ENCODE measurements around the gene STAT5A. TPM values are rescaled to one million over a fixed set of nuclear protein-coding genes. Genes with fewer than 3 reads are reported as not detected.

STAT5A gene
- total RNA-seq = 20.2 and 26.6 TPM in 2 replicates

GRCh38 chr17:42287977-42288802 lies at the start of gene STAT5A:
Gene STAT5A (plus strand): TSS chr17:42288498. CDS start chr17:42289412, 914 bp downstream.

GRCh38 chr17:42276359-42276608 lies 12.0 kb upstream of the STAT5A start, which contains the start of gene STAT5B:
Gene STAT5B (minus strand): TSS chr17:42276391. CDS start chr17:42232127, 44,264 bp downstream.

Other genes with a start within 250 kb of the STAT5A start
- 0.09 and 0.14 TPM in 2 replicates for gene C17orf113, start 237.9 kb upstream of the STAT5A start, total RNA-seq
- gene ZNF385C, start 190.0 kb upstream of the STAT5A start, total RNA-seq = under 0.01 TPM in 1 of 2 replicates, not detected in the other
- 9.8 and 10.5 TPM in 2 replicates for gene DHX58, start 175.8 kb upstream of the STAT5A start, total RNA-seq
- 3.8 and 7.1 TPM in 2 replicates for gene KAT2A, start 167.1 kb upstream of the STAT5A start, total RNA-seq
- gene HSPB9, start 165.7 kb upstream of the STAT5A start, total RNA-seq = not detected in 2 replicates
- gene RAB5C, start 133.5 kb upstream of the STAT5A start, total RNA-seq = 53.9 and 58.8 TPM in 2 replicates
- under 0.01 TPM in 1 of 2 replicates, not detected in the other for gene KCNH4, start 107.4 kb upstream of the STAT5A start, total RNA-seq
- not detected in 2 replicates for gene HCRT, start 103.0 kb upstream of the STAT5A start, total RNA-seq
- gene GHDC, start 94.0 kb upstream of the STAT5A start, total RNA-seq = 11.5 and 14.1 TPM in 2 replicates
- gene STAT5B, start 12.1 kb upstream of the STAT5A start, total RNA-seq = 25.2 and 30.8 TPM in 2 replicates
- gene STAT3, start 99.9 kb downstream of the STAT5A start, total RNA-seq = 99.1 and 133 TPM in 2 replicates
- gene CAVIN1, start 134.8 kb downstream of the STAT5A start, total RNA-seq = 422 and 452 TPM in 2 replicates
- gene ATP6V0A1, start 170.4 kb downstream of the STAT5A start, total RNA-seq = 46.5 and 57.3 TPM in 2 replicates
- 26.3 and 27.0 TPM in 2 replicates for gene NAGLU, start 247.7 kb downstream of the STAT5A start, total RNA-seq